Esophagus muscularis mucosa (tissue), 4 donors: Measurements from ENCODE around the gene PAK4. TPM values are rescaled to one million over a fixed set of nuclear protein-coding genes. Genes with fewer than 3 reads are reported as not detected.

Source experiments
- DNase-seq: peaks from one replicate; pipeline ENCODE4 v3.0.0-alpha.2; 2017; ENCODE audit errors: extremely low spot score
- H3K27ac ChIP-seq, 4 donors: fragments of 200-600 bp; sonication (generic); replicated peaks in 1 of 4; 1 replicate in 3 of 4; 2 replicates in 1 of 4; pipeline ENCODE4 v1.5.1; 2016 to 2019; ENCODE audit warnings: mild to moderate bottlenecking in 1 of 4
- H3K27me3 ChIP-seq, 4 donors: fragments of 200-600 bp; sonication (generic); one replicate each; pipeline versions ENCODE4 v1.5.1 to v1.6.0; 2016 to 2019
- H3K36me3 ChIP-seq, 4 donors: fragments of 200-600 bp; sonication (generic); one replicate each; pipeline ENCODE4 v1.5.1; 2016 to 2019
- H3K4me1 ChIP-seq, 4 donors: fragments of 200-600 bp; sonication (generic); one replicate each; pipeline ENCODE4 v1.5.1; 2016 to 2019
- H3K4me3 ChIP-seq, 4 donors: fragments of 200-600 bp; sonication (generic); 1 replicate in 2 of 4; 2 replicates in 2 of 4; pipeline ENCODE4 v1.5.1; 2016 to 2019; ENCODE audit warnings: mild to moderate bottlenecking in 4 of 4, moderate library complexity in 1 of 4
- H3K9me3 ChIP-seq, 4 donors: fragments of 200-600 bp; sonication (generic); 1 replicate in 3 of 4; 2 replicates in 1 of 4; pipeline ENCODE4 v1.5.1; 2016 to 2019
- EP300 ChIP-seq: sonication (generic); formaldehyde crosslinking; IDR thresholded peaks from one replicate; pipeline ENCODE4 v1.6.1; 2017; ENCODE audit warnings: antibody characterized with exemption
- POLR2A ChIP-seq: fragments of 450-650 bp; IDR thresholded peaks from one replicate; pipeline ENCODE4 v1.6.1; 2017; ENCODE audit warnings: antibody characterized with exemption, moderate library complexity, mild to moderate bottlenecking, low read depth
- POLR2AphosphoS5 ChIP-seq, 2 donors: sonication (generic); formaldehyde crosslinking; IDR thresholded peaks; one replicate each; pipeline ENCODE4 v1.6.1; 2017; ENCODE audit warnings: antibody characterized with exemption in 2 of 2
- WGBS: methylation state at CpG from one replicate; pipeline ENCODE4 v1.1.5; 2018; 5-methylcytosine and 5-hydroxymethylcytosine counted together
- intact Hi-C: fragments of 100-400 bp; cut with DNase I; formaldehyde crosslinking; loops from one replicate; pipeline ENCODE4 v1.15.1; 2023
- total RNA-seq, 4 donors: library from RNA; depleted of rRNA; stranded (reverse); fragments of >200 nt; gene quantifications; one replicate each; pipeline versions ENCODE4 v1.1.0 to v1.2.1, GENCODE V29; 2016
- TF ChIP-seq, protein P1 (sequence below), 3 experiments: fragments of 200-600 bp in 2 of 3; fragments of 450-650 bp in 1 of 3; sonication (generic) in 2 of 3; IDR thresholded peaks; one replicate each; pipeline ENCODE4 v1.5.1; 2017 to 2019; ENCODE audit warnings: antibody characterized with exemption in 3 of 3, mild to moderate bottlenecking in 2 of 3, moderate library complexity in 1 of 3

Gene PAK4
- total RNA-seq, 4 donors from 2014 or later = 8.3 to 18.4 (median 11.0) TPM

DNA sequence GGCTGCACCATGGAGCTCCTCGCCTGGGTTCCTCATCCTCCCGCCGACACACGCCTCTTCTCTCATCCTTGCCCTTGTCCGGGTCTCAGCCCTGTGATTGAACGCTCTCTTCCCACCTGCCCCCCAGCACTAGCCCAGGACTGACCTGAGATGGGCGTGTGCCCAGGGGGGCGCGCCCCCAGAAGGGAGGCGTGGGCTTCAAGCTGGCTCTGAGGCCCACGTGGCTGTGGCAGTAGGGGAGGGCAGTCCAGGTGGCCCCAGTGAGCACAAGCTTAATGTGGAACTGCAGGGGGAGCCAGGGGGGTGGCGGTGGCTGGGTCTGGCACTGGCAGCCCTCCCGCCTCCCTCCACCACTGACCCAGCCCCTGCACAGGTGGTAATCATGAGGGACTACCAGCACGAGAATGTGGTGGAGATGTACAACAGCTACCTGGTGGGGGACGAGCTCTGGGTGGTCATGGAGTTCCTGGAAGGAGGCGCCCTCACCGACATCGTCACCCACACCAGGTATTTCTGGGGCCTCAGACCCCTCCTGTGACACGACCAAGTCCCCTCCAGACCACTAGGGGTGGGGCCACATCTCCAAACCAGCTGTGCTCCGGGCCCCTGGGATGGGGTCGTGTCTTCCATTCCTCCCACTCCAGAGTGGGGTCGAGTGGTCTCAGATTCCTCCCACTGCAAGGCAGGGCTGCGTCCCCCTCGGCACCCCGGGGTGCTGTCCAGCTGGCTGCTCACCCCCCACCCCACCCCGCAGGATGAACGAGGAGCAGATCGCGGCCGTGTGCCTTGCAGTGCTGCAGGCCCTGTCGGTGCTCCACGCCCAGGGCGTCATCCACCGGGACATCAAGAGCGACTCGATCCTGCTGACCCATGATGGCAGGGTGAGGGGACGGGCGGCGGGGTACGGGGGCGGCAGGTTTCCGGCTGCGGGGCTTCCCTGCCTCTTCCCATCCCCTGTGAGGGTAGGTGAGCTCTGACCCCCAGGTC, 49.3 kb downstream of the PAK4 start:
- Histone ChIP-seq H3K27me3 (no peaks in the 10 kb centered on the region), H3K4me3 (no peak overlapping the region), H3K27ac (no peak overlapping the region), H3K4me1 (peaks cover 0 to 3% (median under 1%) of the 10 kb centered on the region in 4 donors), H3K36me3 (peaks cover 23 to 100% (median 88%) of the 10 kb centered on the region in 4 donors), H3K9me3 (no peaks in the 10 kb centered on the region)
- WGBS = 87% methylated on average over 14 of the region's 43 CpGs
- intact Hi-C loops = no loop called here
- TF ChIP-seq EP300 (no peak), POLR2A (no peak), POLR2AphosphoS5 (IDR thresholded peaks at IDR 0.05) (no peak)
- TF ChIP-seq, protein P1, sequence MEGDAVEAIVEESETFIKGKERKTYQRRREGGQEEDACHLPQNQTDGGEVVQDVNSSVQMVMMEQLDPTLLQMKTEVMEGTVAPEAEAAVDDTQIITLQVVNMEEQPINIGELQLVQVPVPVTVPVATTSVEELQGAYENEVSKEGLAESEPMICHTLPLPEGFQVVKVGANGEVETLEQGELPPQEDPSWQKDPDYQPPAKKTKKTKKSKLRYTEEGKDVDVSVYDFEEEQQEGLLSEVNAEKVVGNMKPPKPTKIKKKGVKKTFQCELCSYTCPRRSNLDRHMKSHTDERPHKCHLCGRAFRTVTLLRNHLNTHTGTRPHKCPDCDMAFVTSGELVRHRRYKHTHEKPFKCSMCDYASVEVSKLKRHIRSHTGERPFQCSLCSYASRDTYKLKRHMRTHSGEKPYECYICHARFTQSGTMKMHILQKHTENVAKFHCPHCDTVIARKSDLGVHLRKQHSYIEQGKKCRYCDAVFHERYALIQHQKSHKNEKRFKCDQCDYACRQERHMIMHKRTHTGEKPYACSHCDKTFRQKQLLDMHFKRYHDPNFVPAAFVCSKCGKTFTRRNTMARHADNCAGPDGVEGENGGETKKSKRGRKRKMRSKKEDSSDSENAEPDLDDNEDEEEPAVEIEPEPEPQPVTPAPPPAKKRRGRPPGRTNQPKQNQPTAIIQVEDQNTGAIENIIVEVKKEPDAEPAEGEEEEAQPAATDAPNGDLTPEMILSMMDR (IDR thresholded peaks at IDR 0.05) = no peak
- DNase-seq = no peak

- Histone ChIP-seq H3K36me3 (peaks cover 23 to 99% (median 84%) of the 10 kb centered on the region in 4 donors), H3K27me3 (no peaks in the 10 kb centered on the region), H3K27ac (no peak overlapping the region), H3K9me3 (no peaks in the 10 kb centered on the region), H3K4me1 (no peaks in the 10 kb centered on the region), H3K4me3 (no peak overlapping the region)
- DNase-seq = no peak
- TF ChIP-seq EP300 (no peak), POLR2AphosphoS5 (IDR thresholded peaks at IDR 0.05) (no peak), POLR2A (no peak)
- TF ChIP-seq, protein P1 (IDR thresholded peaks at IDR 0.05) = no peak
- whole genome bisulfite sequencing = 83% methylated on average over 6 of the region's 7 CpGs
- intact Hi-C loops = no loop called here
Observed at GRCh38 chr19:39175564-39175963, 50.0 kb downstream of the PAK4 start.

DNA sequence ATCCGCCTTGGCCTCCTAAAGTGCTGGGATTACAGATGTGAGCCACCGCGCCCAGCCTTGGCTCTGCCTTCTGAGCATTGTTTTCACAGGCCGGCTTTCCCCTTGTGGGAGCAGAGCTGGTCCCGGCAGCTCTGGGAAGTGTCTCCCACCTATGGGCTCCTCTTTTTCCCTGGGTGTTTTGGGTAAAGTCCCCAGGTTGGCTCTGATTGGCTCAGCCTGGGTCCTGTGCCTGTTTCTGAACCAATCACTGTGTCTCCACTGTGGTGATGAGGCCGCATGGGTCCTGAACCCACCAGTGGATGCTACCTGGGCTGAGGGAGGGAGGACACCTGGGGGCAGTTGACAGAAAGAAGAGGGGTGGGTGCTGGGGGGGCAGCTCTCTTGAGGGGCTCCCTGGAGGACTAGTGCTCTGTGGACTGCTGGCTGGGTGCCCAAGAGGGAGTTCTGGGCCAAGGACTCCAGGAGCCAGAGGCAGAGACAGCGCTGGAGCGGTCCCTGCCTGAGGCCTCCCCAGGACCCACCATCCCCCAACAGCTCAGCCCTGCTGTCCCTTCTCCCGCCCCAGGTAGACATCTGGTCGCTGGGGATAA, 51.6 kb downstream of the PAK4 start:
- intact Hi-C loops = no loop called here

GRCh38 chr19:39177736-39178135, 52.1 kb downstream of the PAK4 start:
- TF ChIP-seq EP300 = no peak
- H3K4me1 ChIP-seq = no peaks in the 10 kb centered on the region
- no peak overlapping the region for H3K4me3 ChIP-seq
- H3K27ac ChIP-seq = no peak overlapping the region
- intact Hi-C loops = no loop called here
- H3K9me3 ChIP-seq = no peaks in the 10 kb centered on the region
- H3K27me3 ChIP-seq = no peaks in the 10 kb centered on the region
- WGBS = 88% methylated on average over 9 of the region's 11 CpGs
- DNase-seq = no peak
- peaks cover 23 to 78% (median 67%) of the 10 kb centered on the region in 4 donors for H3K36me3 ChIP-seq

More for the DNA sequence above, 51.6 kb downstream of the PAK4 start:
- Histone ChIP-seq H3K27ac (no peak overlapping the region), H3K9me3 (no peaks in the 10 kb centered on the region), H3K27me3 (no peaks in the 10 kb centered on the region), H3K4me3 (no peak overlapping the region), H3K36me3 (peaks cover 23 to 83% (median 72%) of the 10 kb centered on the region in 4 donors), H3K4me1 (no peaks in the 10 kb centered on the region)
- WGBS = 82% methylated on average over 10 of the region's 10 CpGs
- no peak for TF ChIP-seq POLR2A
- TF ChIP-seq, protein P1 (IDR thresholded peaks at IDR 0.05) = no peak
- no peak for TF ChIP-seq POLR2AphosphoS5 (IDR thresholded peaks at IDR 0.05)
- no peak for TF ChIP-seq EP300
- no peak for DNase-seq
